Globus pallidus (tissue), 1 donor: ENCODE results near the gene TESK2.
"Not testable (repeated sequence)": the region's sequence is repeated elsewhere in the genome, so short reads cannot be mapped to it uniquely, and the experiment has no call there.

Experiments
- DNase-seq: peaks from one replicate; pipeline ENCODE4 v3.0.0-alpha.2; 2015; ENCODE audit warnings: low spot score

TESK2 gene

DNA sequence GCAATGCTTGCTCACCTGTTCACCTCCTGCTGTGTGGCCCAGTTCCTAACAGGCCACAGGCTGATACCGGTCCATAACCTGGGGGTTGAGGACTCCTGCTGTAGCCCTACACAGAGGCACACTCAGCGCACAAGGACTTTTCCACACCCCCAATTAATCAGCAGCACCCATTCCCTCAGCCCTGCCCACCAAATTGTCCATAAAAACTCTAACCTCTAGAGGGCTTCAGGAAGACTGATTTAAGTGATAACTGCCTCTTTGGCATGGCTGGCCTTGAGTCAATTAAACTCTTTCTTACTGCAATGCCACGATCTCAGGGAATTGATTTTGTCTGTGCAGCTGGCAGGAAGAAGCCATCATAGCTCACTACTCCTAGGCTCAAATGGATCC, 79.5 kb downstream of the TESK2 start:
- no peak for DNase-seq

DNA sequence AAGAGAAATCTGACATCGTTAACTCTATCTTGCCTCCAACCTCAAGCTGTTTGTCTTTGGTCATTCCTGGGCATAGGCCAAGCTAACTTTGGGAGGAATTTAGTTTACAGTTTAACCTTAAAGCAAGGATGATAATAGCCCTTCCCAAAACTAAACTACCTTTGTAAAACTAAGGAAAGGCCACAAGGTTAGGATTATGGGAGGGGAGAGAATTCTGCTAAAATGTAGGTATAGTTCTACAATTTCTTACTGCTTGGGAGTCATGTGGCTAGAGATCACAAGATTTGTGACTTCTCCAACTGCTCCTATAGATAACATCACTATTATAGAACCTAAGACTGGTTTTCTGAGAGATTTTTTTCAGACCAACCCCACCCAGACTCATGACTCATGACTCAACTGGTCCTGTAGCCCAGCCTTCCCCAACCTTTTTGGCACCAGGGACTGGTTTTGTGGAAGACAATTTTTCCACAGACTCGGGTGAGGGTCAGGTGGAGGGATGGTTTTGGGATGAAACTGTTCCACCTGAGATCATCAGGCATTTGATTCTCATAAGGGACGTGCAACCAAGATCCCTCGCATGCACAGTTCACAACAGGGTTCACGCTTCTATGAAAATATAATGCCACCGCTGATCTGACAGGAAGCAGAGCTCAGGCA, 80.0 kb downstream of the TESK2 start:
- DNase-seq: no peak

DNA sequence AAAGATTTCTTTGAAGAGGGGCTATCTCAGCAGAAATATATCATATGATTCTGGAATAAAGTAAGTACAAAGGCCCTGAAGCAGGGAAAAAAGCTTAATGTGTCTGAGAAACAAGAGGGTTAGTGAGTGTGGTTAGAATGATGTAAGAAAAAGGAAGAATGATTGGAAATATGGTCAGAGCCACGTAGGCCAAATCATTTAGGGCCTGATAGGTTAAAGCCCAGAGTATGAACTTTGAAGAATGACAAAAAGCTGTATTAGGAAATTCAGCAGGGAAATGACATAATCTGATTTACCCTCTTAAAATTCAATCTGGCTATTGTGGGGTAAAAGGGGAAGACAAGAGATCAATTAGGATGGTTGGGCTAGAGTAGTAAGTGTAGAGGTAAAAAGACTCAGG, 81.7 kb downstream of the TESK2 start:
- no peak for DNase-seq

GRCh38 chr1:45407629-45408287, 83.2 kb downstream of the TESK2 start:
- DNase-seq: no peak

- no peak for DNase-seq
Measured at GRCh38 chr1:45405636-45406035, 85.3 kb downstream of the TESK2 start.

DNA sequence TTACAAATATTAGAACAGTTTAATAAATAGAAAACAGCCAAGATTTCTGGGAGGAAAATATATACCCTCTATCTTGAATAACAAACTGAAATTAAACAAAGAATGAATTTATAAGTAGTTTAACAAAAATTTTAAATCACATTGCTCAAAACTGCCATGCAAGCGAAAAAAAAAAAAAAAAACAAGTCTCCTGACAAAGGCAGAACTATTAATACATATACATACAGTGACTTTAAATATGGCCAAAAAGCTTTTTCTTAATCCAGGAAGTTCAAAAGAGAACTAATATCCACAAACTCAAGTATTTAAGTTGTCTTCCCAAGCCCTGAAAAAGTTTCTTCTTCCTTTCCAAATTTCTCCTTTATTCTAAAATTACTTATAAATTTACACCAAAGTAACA, 87.2 kb downstream of the TESK2 start:
- no peak for DNase-seq

DNA sequence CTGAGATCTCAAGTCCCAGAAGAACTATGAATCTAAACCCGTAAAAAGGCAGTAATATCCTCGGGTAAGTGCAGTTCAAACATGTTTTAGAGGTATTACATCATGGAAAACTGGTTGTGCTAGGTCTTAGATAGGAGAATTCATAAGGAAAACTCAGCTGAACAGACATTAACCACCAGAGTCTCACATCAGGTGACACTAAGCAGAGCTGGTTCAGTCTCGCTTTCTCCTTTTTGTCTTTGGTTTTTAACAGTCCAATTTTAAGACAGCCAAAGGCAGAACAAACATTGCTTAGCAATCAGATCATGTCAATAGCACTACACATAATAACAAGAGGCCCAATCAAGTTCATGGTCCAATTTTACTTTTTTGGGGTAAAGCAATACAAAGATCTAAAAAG, 87.7 kb downstream of the TESK2 start:
- peak; percentile 14 for DNase-seq

DNA sequence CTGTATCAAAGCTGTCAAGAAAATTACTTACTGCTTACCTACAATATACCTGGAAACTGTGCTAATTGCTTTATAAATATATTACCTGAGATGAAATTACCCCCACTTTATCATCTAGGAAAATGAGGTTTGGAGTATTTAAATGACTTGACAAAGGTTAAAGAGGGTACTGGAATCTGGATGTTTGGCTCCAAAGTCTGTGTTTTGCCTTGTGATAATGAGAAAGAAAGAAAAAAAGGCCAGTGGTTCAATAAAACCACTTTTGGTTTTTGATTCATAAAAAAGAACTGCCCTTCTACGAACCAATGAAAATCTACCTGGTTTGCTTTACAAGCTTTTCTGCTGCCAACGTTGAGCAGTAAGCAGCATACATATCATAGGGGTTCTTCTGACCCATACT, 89.4 kb downstream of the TESK2 start:
- DNase-seq: no peak

DNA sequence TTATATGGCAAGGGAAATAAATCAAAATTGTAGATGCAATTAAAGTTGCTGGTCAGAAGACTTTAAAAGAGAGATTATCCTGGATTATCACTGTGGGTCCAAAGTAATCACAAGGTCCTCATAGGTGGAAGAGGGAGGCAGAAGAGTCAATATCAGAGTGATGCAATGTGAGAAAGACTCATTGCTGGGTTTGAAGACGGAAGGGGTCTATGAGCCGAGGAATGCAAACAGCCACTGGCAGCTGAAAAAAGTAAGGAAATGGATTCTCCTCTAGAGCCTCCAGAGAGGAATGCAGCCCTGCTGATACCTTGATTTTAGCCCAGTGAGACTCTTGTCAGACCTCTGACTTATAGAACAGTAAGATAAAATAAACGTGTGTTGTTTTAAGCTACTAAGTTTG, 90.9 kb downstream of the TESK2 start:
- DNase-seq: no peak

- DNase-seq: no peak
Measured at GRCh38 chr1:45397285-45397684, 93.7 kb downstream of the TESK2 start.

- no peak for DNase-seq
Measured at GRCh38 chr1:45395582-45395981, 95.4 kb downstream of the TESK2 start.

GRCh38 chr1:45395051-45395450, 95.9 kb downstream of the TESK2 start:
- no peak for DNase-seq

DNA sequence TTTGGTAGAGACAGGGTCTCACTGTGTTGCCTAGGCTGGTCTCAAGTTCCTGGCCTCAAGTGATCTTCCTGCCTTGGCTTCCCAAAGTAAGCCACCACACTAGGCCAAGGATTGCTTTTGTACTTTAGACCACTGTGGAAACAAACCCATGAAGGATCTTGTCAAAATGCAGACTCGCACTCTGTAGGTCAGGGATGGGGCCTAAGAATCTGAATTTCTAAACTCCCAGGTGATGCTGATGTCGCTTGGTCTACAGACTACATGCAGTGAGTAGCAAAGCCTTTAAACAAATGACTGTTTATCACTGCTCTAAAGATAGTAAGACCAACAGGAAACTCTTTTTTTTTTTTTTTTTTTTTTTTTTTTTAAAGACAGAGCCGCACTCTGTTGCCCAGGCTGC, 96.6 kb downstream of the TESK2 start:
- no peak for DNase-seq

DNA sequence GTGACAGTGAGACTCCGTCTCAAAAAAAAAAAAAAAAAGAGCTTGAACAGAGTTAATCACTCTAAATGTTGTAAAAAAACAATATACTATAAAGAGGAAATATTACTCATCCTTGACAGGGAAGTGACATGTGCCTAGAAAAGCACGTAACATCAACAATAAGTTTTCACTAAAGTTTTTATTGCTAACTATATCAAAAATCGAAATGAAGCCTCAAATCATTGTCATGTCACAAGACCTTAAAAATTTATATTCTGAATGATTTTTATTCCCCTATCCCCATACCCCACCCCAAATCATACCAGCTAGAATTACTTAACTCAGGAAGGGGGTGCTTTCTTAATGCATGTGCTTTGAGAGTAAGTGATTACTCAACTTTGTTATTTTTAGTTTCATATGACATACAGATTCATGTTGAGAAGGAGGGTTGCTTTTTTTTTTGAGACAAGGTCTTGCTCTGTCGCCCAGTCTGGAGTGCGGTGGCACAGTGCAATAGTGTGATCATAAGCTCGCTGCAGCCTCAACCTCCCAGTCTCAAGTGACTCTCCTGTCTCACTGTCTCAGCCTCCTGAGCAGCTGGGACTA, 97.2 kb downstream of the TESK2 start:
- DNase-seq: no peak

- no peak for DNase-seq
Measured at GRCh38 chr1:45386219-45386618, 104.7 kb downstream of the TESK2 start.

GRCh38 chr1:45385302-45385701, 105.7 kb downstream of the TESK2 start:
- DNase-seq: no peak

GRCh38 chr1:45384213-45384612, 106.8 kb downstream of the TESK2 start:
- not testable (repeated sequence) for DNase-seq

DNA sequence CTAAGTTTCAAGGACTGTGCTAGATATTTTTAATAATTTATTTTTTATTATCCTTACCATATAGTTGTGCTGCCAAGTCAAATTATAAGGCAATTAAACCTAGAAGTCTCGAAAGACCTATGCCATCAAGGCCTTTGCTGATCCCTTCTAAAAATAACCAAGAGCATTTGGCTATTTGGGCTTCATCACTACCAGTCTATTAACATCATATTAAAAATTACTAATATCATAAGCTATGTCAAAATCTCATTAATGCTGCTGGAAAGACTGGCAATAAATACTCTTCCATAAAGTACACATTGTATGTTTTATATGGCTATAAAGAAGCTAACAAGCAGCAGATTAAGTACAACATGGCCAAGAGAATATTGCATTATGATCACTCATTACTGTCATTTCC, 107.8 kb downstream of the TESK2 start:
- DNase-seq: no peak

GRCh38 chr1:45381243-45381642, 109.7 kb downstream of the TESK2 start:
- DNase-seq: no peak

DNA sequence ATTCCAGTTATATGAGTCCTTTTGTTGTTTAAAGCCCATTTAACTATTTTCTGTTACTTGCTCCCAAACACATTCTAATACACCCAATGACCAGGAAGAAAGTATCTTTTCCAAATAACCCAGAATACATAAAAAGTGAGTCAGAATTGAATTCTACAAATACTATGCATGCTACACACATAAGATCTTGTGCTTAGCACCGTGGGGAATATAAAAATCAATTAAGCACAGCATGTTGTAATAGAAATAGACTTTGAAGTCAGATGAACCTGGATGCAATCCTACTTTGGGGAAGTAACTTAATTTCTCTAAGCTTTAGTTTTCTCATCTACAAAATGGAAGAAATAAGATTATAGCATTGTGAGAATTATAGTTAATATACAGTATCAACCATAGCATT, 110.2 kb downstream of the TESK2 start:
- DNase-seq: no peak

DNA sequence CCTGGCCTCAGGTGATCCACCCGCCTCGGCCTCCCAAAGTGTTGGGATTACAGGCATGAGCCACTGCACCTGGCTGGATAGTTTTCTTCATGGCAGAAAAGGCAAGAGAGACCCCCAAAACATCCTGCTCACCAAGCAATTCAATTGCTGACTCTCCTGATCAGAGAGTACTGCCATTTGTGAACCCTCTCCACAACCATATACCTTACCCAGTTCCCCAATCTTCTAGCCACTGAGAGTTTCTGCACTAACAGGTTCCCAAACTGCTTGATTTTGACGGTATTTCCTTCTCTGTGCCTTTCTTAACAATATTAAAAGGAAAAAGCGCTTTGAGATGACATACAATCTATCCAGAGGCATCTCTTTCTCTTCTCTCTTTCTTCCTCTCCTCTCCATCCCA, 110.8 kb downstream of the TESK2 start:
- DNase-seq: no peak

DNA sequence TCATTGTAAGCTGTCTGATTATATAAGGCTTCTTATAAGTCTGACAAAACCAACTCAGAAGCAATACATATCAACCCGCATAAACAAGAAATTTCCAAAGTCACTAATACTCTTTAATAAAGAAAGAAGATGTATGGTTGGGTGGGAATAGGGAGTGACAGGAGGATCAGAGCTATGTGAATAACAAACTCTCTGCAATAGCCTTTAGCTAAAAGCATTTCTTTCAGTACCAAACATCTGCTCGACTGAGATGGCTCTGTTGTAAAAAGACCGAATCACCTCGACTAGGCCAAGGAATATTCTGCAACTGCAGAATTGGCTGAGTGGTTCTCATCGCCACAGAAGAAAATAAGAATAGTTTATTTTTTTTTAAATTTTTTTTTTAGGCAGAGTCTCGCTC, 111.4 kb downstream of the TESK2 start:
- no peak for DNase-seq

DNA sequence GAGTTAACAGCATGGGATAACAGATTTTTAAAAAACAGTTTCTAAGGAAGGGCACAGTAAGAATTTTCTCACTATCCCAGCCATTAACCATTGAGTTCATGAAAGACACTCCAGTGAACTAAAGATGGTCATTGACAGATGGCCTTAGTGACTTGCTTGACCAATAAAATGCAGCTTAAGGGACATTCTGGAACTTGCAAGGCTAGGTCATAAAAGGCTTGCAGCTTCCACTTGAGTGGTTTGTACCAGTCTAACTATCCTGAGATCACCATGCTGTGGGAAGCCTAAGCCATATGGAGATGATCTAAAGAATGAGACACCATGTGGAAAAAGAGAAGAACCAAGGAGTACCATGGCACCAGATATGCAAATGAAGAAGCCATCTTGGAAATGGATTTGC, 112.8 kb downstream of the TESK2 start:
- no peak for DNase-seq
